Measurements from ENCODE around the gene PKHD1.

PKHD1 gene

GRCh38 chr6:52063584-52064344 is 23.6 kb downstream of the PKHD1 start:
- Histone ChIP-seq H3K4me1 (ENCODE audit: insufficient read depth, low read length) (no peaks in the 10 kb centered on the region), H3K27ac (ENCODE audit: low read depth, low read length) (no peak overlapping the region), H3K9ac (ENCODE audit: low read length) (no peak overlapping the region), H3K36me3 (ENCODE audit: insufficient read depth, low read length) (no peaks in the 10 kb centered on the region), H3K9me3 (ENCODE audit: low read length) (no peaks in the 10 kb centered on the region), H3K4me3 (ENCODE audit: low read depth in 1 of 2, low read length in 2 of 2) (no peak overlapping the region), H3K27me3 (ENCODE audit: control insufficient read depth in 1 of 2, insufficient read depth in 2 of 2, low read length in 2 of 2) (no peaks in the 10 kb centered on the region)

- Histone ChIP-seq H3K9ac (ENCODE audit: low read length) (no peak overlapping the region), H3K27me3 (ENCODE audit: control insufficient read depth in 1 of 2, insufficient read depth in 2 of 2, low read length in 2 of 2) (no peaks in the 10 kb centered on the region), H3K36me3 (ENCODE audit: insufficient read depth, low read length) (no peaks in the 10 kb centered on the region), H3K4me3 (ENCODE audit: low read depth in 1 of 2, low read length in 2 of 2) (no peak overlapping the region), H3K9me3 (ENCODE audit: low read length) (no peaks in the 10 kb centered on the region), H3K4me1 (ENCODE audit: insufficient read depth, low read length) (no peaks in the 10 kb centered on the region), H3K27ac (ENCODE audit: low read depth, low read length) (no peak overlapping the region)
Measured at GRCh38 chr6:52061481-52061880, 25.9 kb downstream of the PKHD1 start.

GRCh38 chr6:52059821-52060220 is 27.6 kb downstream of the PKHD1 start:
- no peak overlapping the region for H3K27ac ChIP-seq (ENCODE audit: low read depth, low read length)
- no peaks in the 10 kb centered on the region for H3K36me3 ChIP-seq (ENCODE audit: insufficient read depth, low read length)
- H3K9me3 ChIP-seq (ENCODE audit: low read length) = no peaks in the 10 kb centered on the region
- H3K27me3 ChIP-seq (ENCODE audit: control insufficient read depth in 1 of 2, insufficient read depth in 2 of 2, low read length in 2 of 2) = no peaks in the 10 kb centered on the region
- no peak overlapping the region for H3K9ac ChIP-seq (ENCODE audit: low read length)
- no peaks in the 10 kb centered on the region for H3K4me1 ChIP-seq (ENCODE audit: insufficient read depth, low read length)
- H3K4me3 ChIP-seq (ENCODE audit: low read depth in 1 of 2, low read length in 2 of 2) = no peak overlapping the region

GRCh38 chr6:52055451-52055850 is 32.0 kb downstream of the PKHD1 start:
- Histone ChIP-seq H3K36me3 (ENCODE audit: insufficient read depth, low read length) (no peaks in the 10 kb centered on the region), H3K27ac (ENCODE audit: low read depth, low read length) (no peak overlapping the region), H3K9me3 (ENCODE audit: low read length) (no peaks in the 10 kb centered on the region), H3K4me3 (ENCODE audit: low read depth in 1 of 2, low read length in 2 of 2) (no peak overlapping the region), H3K27me3 (ENCODE audit: control insufficient read depth in 1 of 2, insufficient read depth in 2 of 2, low read length in 2 of 2) (no peaks in the 10 kb centered on the region), H3K4me1 (ENCODE audit: insufficient read depth, low read length) (no peaks in the 10 kb centered on the region), H3K9ac (ENCODE audit: low read length) (no peak overlapping the region)

GRCh38 chr6:52053038-52053695 is 34.2 kb downstream of the PKHD1 start:
- Histone ChIP-seq H3K9ac (ENCODE audit: low read length) (no peak overlapping the region), H3K4me1 (ENCODE audit: insufficient read depth, low read length) (no peaks in the 10 kb centered on the region), H3K27me3 (ENCODE audit: control insufficient read depth in 1 of 2, insufficient read depth in 2 of 2, low read length in 2 of 2) (no peaks in the 10 kb centered on the region), H3K27ac (ENCODE audit: low read depth, low read length) (no peak overlapping the region), H3K9me3 (ENCODE audit: low read length) (no peaks in the 10 kb centered on the region), H3K4me3 (ENCODE audit: low read depth in 1 of 2, low read length in 2 of 2) (no peak overlapping the region), H3K36me3 (ENCODE audit: insufficient read depth, low read length) (no peaks in the 10 kb centered on the region)

GRCh38 chr6:52050051-52050405 is 37.4 kb downstream of the PKHD1 start:
- Histone ChIP-seq H3K4me1 (ENCODE audit: insufficient read depth, low read length) (no peaks in the 10 kb centered on the region), H3K36me3 (ENCODE audit: insufficient read depth, low read length) (no peaks in the 10 kb centered on the region), H3K27me3 (ENCODE audit: control insufficient read depth in 1 of 2, insufficient read depth in 2 of 2, low read length in 2 of 2) (no peaks in the 10 kb centered on the region), H3K9me3 (ENCODE audit: low read length) (no peaks in the 10 kb centered on the region), H3K4me3 (ENCODE audit: low read depth in 1 of 2, low read length in 2 of 2) (no peak overlapping the region), H3K27ac (ENCODE audit: low read depth, low read length) (no peak overlapping the region), H3K9ac (ENCODE audit: low read length) (no peak overlapping the region)

- Histone ChIP-seq H3K4me1 (ENCODE audit: insufficient read depth, low read length) (no peaks in the 10 kb centered on the region), H3K4me3 (ENCODE audit: low read depth in 1 of 2, low read length in 2 of 2) (no peak overlapping the region), H3K9ac (ENCODE audit: low read length) (no peak overlapping the region), H3K36me3 (ENCODE audit: insufficient read depth, low read length) (no peaks in the 10 kb centered on the region), H3K27me3 (ENCODE audit: control insufficient read depth in 1 of 2, insufficient read depth in 2 of 2, low read length in 2 of 2) (no peaks in the 10 kb centered on the region), H3K9me3 (ENCODE audit: low read length) (no peaks in the 10 kb centered on the region), H3K27ac (ENCODE audit: low read depth, low read length) (no peak overlapping the region)
Measured at GRCh38 chr6:52049252-52050050, 38.0 kb downstream of the PKHD1 start.

- Histone ChIP-seq H3K4me3 (ENCODE audit: low read depth in 1 of 2, low read length in 2 of 2) (no peak overlapping the region), H3K9me3 (ENCODE audit: low read length) (no peaks in the 10 kb centered on the region), H3K9ac (ENCODE audit: low read length) (no peak overlapping the region), H3K27me3 (ENCODE audit: control insufficient read depth in 1 of 2, insufficient read depth in 2 of 2, low read length in 2 of 2) (no peaks in the 10 kb centered on the region), H3K4me1 (ENCODE audit: insufficient read depth, low read length) (no peaks in the 10 kb centered on the region), H3K36me3 (ENCODE audit: insufficient read depth, low read length) (no peaks in the 10 kb centered on the region), H3K27ac (ENCODE audit: low read depth, low read length) (no peak overlapping the region)
Measured at GRCh38 chr6:52046456-52046855, 41.0 kb downstream of the PKHD1 start.

GRCh38 chr6:52045481-52045880 is 41.9 kb downstream of the PKHD1 start:
- Histone ChIP-seq H3K27ac (ENCODE audit: low read depth, low read length) (no peak overlapping the region), H3K4me1 (ENCODE audit: insufficient read depth, low read length) (no peaks in the 10 kb centered on the region), H3K36me3 (ENCODE audit: insufficient read depth, low read length) (no peaks in the 10 kb centered on the region), H3K9ac (ENCODE audit: low read length) (no peak overlapping the region), H3K27me3 (ENCODE audit: control insufficient read depth in 1 of 2, insufficient read depth in 2 of 2, low read length in 2 of 2) (no peaks in the 10 kb centered on the region), H3K9me3 (ENCODE audit: low read length) (no peaks in the 10 kb centered on the region), H3K4me3 (ENCODE audit: low read depth in 1 of 2, low read length in 2 of 2) (no peak overlapping the region)

- Histone ChIP-seq H3K27ac (ENCODE audit: low read depth, low read length) (no peak overlapping the region), H3K27me3 (ENCODE audit: control insufficient read depth in 1 of 2, insufficient read depth in 2 of 2, low read length in 2 of 2) (no peaks in the 10 kb centered on the region), H3K36me3 (ENCODE audit: insufficient read depth, low read length) (no peaks in the 10 kb centered on the region), H3K9me3 (ENCODE audit: low read length) (no peaks in the 10 kb centered on the region), H3K9ac (ENCODE audit: low read length) (no peak overlapping the region), H3K4me1 (ENCODE audit: insufficient read depth, low read length) (no peaks in the 10 kb centered on the region), H3K4me3 (ENCODE audit: low read depth in 1 of 2, low read length in 2 of 2) (no peak overlapping the region)
Measured at GRCh38 chr6:52045033-52045432, 42.4 kb downstream of the PKHD1 start.

- Histone ChIP-seq H3K27ac (ENCODE audit: low read depth, low read length) (no peak overlapping the region), H3K9ac (ENCODE audit: low read length) (no peak overlapping the region), H3K27me3 (ENCODE audit: control insufficient read depth in 1 of 2, insufficient read depth in 2 of 2, low read length in 2 of 2) (no peaks in the 10 kb centered on the region), H3K4me3 (ENCODE audit: low read depth in 1 of 2, low read length in 2 of 2) (no peak overlapping the region), H3K4me1 (ENCODE audit: insufficient read depth, low read length) (no peaks in the 10 kb centered on the region), H3K36me3 (ENCODE audit: insufficient read depth, low read length) (no peaks in the 10 kb centered on the region), H3K9me3 (ENCODE audit: low read length) (no peaks in the 10 kb centered on the region)
Measured at GRCh38 chr6:52042141-52042885, 45.1 kb downstream of the PKHD1 start.

Data from muscle layer of colon (tissue), 2 donors.